Ovary (tissue), 3 donors: ENCODE results near the gene MRPL1.

Experiments used
- CTCF ChIP-seq, 3 donors: fragments of 450-650 bp in 2 of 3; fragments of 200-600 bp in 1 of 3; IDR thresholded peaks; one replicate each; pipeline versions ENCODE4 v1.5.1 to v1.8.0; 2016 to 2022; ENCODE audit warnings: antibody characterized with exemption in 3 of 3, mild to moderate bottlenecking in 1 of 3
- POLR2A ChIP-seq: fragments of 450-650 bp; IDR thresholded peaks from one replicate; pipeline ENCODE4 v1.6.1; 2017; ENCODE audit warnings: antibody characterized with exemption, mild to moderate bottlenecking, moderate library complexity
- donor health status: DM: no; HTN: no; CAD: no.

- TF ChIP-seq CTCF (IDR thresholded peaks at IDR 0.05): no peak
- no peak for TF ChIP-seq POLR2A
Observed at GRCh38 chr4:77954690-77955089, 92.1 kb downstream of the MRPL1 start.
